ENCODE data around the gene OASL. TPM values are rescaled to one million over a fixed set of nuclear protein-coding genes. Genes with fewer than 3 reads are reported as not detected.

Gene OASL
- total RNA-seq, 1 experiment from 2014 or later, result 1.7 TPM

- H3K4me2 ChIP-seq, result peak overlapping the region; percentile 61
- H3K4me1 ChIP-seq (replicated peaks; ENCODE audit: insufficient read depth), result 0 out of 2 replicates have a peak, but pooled peaks cover 3% of the 10 kb centered on the region
- BruUV-seq (replicated peaks), result no TSS peak
- intact Hi-C loops (cut with micrococcal nuclease; ENCODE audit: unreplicated experiment), result loop anchor here (1.0 to 10.0 kb wide), 6 partner anchors 50 to 624 kb away; no protein-coding TSS in a partner anchor
- H3K36me3 ChIP-seq (ENCODE audit: low read depth), result no peaks in the 10 kb centered on the region
- H4K20me1 ChIP-seq (ENCODE audit: insufficient read depth), result no peaks in the 10 kb centered on the region
- no peak overlapping the region; the same call in 1 of the 2 replicates for H3K4me3 ChIP-seq
- POLR2A ChIA-PET (ENCODE audit: unreplicated experiment), result interaction anchor here (0.6 to 0.7 kb wide), 3 partner anchors 36 to 340 kb away, joined by 3 to 7 read pairs (median 6); no protein-coding TSS in a partner anchor
- no peaks in the 10 kb centered on the region for H3K79me2 ChIP-seq (ENCODE audit: low read depth)
- no peak overlapping the region for H3K27ac ChIP-seq
- CTCF ChIA-PET, result interaction anchor here (0.6 to 1.4 kb wide), 13 partner anchors 12 to 383 kb away, joined by 3 to 6 read pairs (median 3); no protein-coding TSS in a partner anchor
- H3F3A ChIP-seq (ENCODE audit: insufficient read depth, low read depth), result no peaks in the 10 kb centered on the region; the same call in 1 of the 2 replicates
- no peaks in the 10 kb centered on the region for H3K9me2 ChIP-seq (ENCODE audit: insufficient read depth)
- no peaks in the 10 kb centered on the region for H3K27me3 ChIP-seq (ENCODE audit: insufficient read depth, low read depth)
- H3K9me3 ChIP-seq (ENCODE audit: insufficient read depth, low read depth), result no peaks in the 10 kb centered on the region
- peak; percentile 75 for TF ChIP-seq CTCF (conservative IDR thresholded peaks at IDR 0.05)
- TF ChIP-seq EZH2 (IDR thresholded peaks at IDR 0.05; ENCODE audit: low read depth), result no peak
- peak overlapping the region; percentile 73 for H2AFZ ChIP-seq
- DNase-seq, result peak in 1 of 2 experiments; percentile 54
Measured at GRCh38 chr12:121060149-121061001, 21.3 kb upstream of the OASL start.

GRCh38 chr12:121059031-121059898 lies 20.2 kb upstream of the OASL start:
- no peaks in the 10 kb centered on the region for H3K9me3 ChIP-seq (ENCODE audit: insufficient read depth, low read depth)
- H3K79me2 ChIP-seq (ENCODE audit: low read depth), result no peaks in the 10 kb centered on the region
- ChIA-PET CTCF (interaction anchor here (0.6 to 1.4 kb wide), 9 partner anchors 11 to 444 kb away, joined by 3 to 6 read pairs (median 4); no protein-coding TSS in a partner anchor), POLR2A (ENCODE audit: unreplicated experiment) (interaction anchor here (0.6 kb wide), 1 partner anchor 37 kb away, joined by 7 read pairs; no protein-coding TSS in a partner anchor)
- no peaks in the 10 kb centered on the region for H3F3A ChIP-seq (ENCODE audit: insufficient read depth, low read depth)
- H3K4me3 ChIP-seq, result no peak overlapping the region
- no peaks in the 10 kb centered on the region for H4K20me1 ChIP-seq (ENCODE audit: insufficient read depth)
- no peak for TF ChIP-seq CTCF (conservative IDR thresholded peaks at IDR 0.05)
- TF ChIP-seq EZH2 (IDR thresholded peaks at IDR 0.05; ENCODE audit: low read depth), result no peak
- intact Hi-C loops (cut with micrococcal nuclease; ENCODE audit: unreplicated experiment), result no loop called here
- BruUV-seq (replicated peaks), result no TSS peak
- no peaks in the 10 kb centered on the region for H3K27me3 ChIP-seq (ENCODE audit: insufficient read depth, low read depth)
- H3K36me3 ChIP-seq (ENCODE audit: low read depth), result no peaks in the 10 kb centered on the region
- H3K9me2 ChIP-seq (ENCODE audit: insufficient read depth), result no peaks in the 10 kb centered on the region
- DNase-seq, result no peak
- H2AFZ ChIP-seq, result no peak overlapping the region
- H3K4me1 ChIP-seq (replicated peaks; ENCODE audit: insufficient read depth), result 0 out of 2 replicates have a peak, but pooled peaks cover 3% of the 10 kb centered on the region
- no peak overlapping the region for H3K4me2 ChIP-seq
- no peak overlapping the region for H3K27ac ChIP-seq

- Histone ChIP-seq H3K4me3 (no peak overlapping the region), H3K4me2 (no peak overlapping the region), H3K4me1 (replicated peaks; ENCODE audit: insufficient read depth) (0 out of 2 replicates have a peak, but pooled peaks cover 3% of the 10 kb centered on the region), H4K20me1 (ENCODE audit: insufficient read depth) (no peaks in the 10 kb centered on the region), H3K9me3 (ENCODE audit: insufficient read depth, low read depth) (no peaks in the 10 kb centered on the region), H2AFZ (no peak overlapping the region), H3F3A (ENCODE audit: insufficient read depth, low read depth) (no peaks in the 10 kb centered on the region), H3K27me3 (ENCODE audit: insufficient read depth, low read depth) (no peaks in the 10 kb centered on the region), H3K79me2 (ENCODE audit: low read depth) (no peaks in the 10 kb centered on the region), H3K36me3 (ENCODE audit: low read depth) (no peaks in the 10 kb centered on the region), H3K9me2 (ENCODE audit: insufficient read depth) (no peaks in the 10 kb centered on the region), H3K27ac (no peak overlapping the region)
- intact Hi-C loops (cut with micrococcal nuclease; ENCODE audit: unreplicated experiment), result no loop called here
- DNase-seq, result no peak
- ChIA-PET POLR2A (ENCODE audit: unreplicated experiment) (no interaction called here), CTCF (interaction anchor here (0.6 kb wide), 1 partner anchor 238 kb away, joined by 4 read pairs; the partner anchor contains the start of gene CAMKK2)
- TF ChIP-seq CTCF (conservative IDR thresholded peaks at IDR 0.05), result no peak
- TF ChIP-seq EZH2 (IDR thresholded peaks at IDR 0.05; ENCODE audit: low read depth), result no peak
- BruUV-seq (replicated peaks), result no TSS peak
Measured at GRCh38 chr12:121057794-121058193, 18.7 kb upstream of the OASL start.
